Rectal smooth muscle tissue (tissue), 1 donor: Measurements from ENCODE around the gene TUT1.
"Not testable (repeated sequence)": the region's sequence is repeated elsewhere in the genome, so short reads cannot be mapped to it uniquely, and the experiment has no call there.

Source experiments
- H3K27ac ChIP-seq: one replicate; pipeline ENCODE4 v1.7.0; 2013; ENCODE audit warnings: low read depth, low read length, inconsistent platforms
- H3K27me3 ChIP-seq: one replicate; pipeline ENCODE4 v1.7.0; 2013; ENCODE audit warnings: low read length; ENCODE audit not compliant: control insufficient read depth, insufficient read depth
- H3K36me3 ChIP-seq: one replicate; pipeline ENCODE4 v1.7.0; 2013; ENCODE audit warnings: low read length; ENCODE audit not compliant: control insufficient read depth, insufficient read depth
- H3K4me1 ChIP-seq: one replicate; pipeline ENCODE4 v1.7.0; 2013; ENCODE audit warnings: low read length; ENCODE audit not compliant: control insufficient read depth, insufficient read depth
- H3K4me3 ChIP-seq: one replicate; pipeline ENCODE4 v1.7.0; 2013; ENCODE audit warnings: low read length
- H3K9ac ChIP-seq: one replicate; pipeline ENCODE4 v1.7.0; 2013; ENCODE audit warnings: low read length

The TUT1 gene

DNA sequence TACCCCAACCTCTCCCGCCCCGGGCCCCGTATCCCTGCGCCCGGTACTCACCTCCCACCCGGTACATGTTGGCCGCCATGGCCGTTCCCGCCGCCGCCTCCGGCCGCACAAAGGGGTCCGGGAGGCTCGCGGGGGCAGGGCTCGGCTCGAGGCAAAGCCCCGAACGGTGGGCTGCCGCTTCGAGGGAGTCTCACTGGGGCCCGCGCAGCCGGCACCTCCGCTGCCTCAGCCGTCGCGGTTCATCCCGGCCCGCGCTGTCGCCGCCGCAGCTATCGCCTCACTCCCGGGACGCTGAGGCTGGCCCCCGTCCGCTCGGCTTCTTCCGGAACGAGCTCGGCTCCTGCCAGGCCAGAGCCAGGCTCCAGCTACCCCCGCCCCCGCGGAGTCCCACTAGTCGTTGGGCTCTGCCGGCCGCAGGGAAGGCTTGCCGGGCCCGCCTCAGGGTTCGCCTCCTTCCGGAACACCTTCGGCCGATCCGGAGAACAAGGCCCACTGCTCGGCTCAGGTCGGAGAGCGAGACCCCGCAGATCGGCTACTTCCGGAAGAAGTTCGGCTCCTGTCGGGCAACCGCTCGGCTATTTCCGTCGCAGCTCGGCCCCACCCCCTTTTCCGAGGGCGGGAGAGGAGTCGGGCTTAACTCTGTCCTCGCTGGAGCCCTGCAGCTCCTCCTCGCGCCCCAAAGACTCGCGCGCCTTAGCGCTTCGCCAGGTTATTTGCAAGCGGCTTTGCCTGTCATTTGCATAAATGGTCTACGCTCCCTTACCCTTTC lies 10.2 kb upstream of the TUT1 start, which contains the start of gene MTA2:
TSS of gene MTA2 (minus strand) at position 494 of the 769 bp plus-strand sequence. CDS start at position 79, 415 bp downstream.
- peaks cover 17% of the 10 kb centered on the region for H3K36me3 ChIP-seq
- H3K4me1 ChIP-seq = peaks cover 23% of the 10 kb centered on the region
- peak within 1 kb of the TSS; percentile 82 for H3K9ac ChIP-seq
- peak within 1 kb of the TSS; percentile 92 for H3K27ac ChIP-seq
- H3K27me3 ChIP-seq = no peaks in the 10 kb centered on the region
- peak within 1 kb of the TSS; percentile 82 for H3K4me3 ChIP-seq

DNA sequence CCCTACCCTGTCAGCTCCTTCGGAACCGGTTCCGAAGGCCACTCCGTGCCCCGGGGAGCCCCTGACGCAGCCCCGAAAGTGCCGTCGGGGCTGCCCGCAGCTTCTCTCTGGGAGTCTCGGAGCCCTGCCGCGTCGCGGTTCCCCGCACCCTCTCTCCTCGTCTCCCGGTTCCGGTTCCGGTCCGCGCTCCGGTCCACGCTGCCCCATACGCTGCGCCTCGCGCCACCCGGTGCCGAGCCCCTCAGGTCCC lies 9.7 kb upstream of the TUT1 start:
- Histone ChIP-seq H3K36me3 (peaks cover 21% of the 10 kb centered on the region), H3K4me1 (peaks cover 23% of the 10 kb centered on the region), H3K4me3 (peak overlapping the region; percentile 76), H3K27me3 (no peaks in the 10 kb centered on the region), H3K27ac (peak overlapping the region; percentile 92), H3K9ac (peak overlapping the region; percentile 82)

DNA sequence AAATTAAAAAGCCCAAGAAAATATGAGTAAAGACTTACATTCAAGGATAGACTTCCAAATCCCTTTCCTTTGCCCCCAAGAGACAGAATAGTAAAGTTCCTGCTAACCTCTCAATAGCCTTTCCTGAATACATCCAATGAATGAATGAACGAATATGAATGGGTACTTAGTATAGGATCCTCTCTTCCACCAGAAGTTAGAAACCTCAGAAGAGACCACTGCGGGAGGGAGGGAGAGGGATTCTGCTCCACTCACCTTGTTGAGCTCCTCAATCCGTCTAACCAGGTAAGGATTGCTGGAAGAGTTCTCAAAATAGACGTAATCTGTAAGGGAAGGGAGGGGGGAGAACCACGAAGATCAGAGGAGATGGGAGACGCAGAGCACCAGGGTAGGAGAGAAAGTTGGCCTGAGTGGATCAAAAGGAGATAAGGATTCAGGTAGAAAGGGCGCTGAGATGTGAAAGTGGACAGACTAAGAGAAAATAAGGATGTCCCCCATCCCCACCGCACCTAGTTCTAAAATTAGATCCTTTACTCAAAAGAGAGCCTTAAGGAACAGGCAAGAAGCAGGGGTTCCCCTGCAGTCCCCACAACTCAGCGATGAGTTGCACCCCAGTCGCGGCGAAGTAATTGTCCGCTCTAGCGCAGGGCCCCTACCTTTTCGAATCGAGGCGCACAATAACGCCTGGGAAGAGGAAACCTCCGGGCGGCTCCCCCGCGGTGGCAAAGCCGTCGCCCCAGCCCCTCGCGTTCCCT lies 9.2 kb upstream of the TUT1 start:
- H3K9ac ChIP-seq = peak overlapping the region; percentile 82
- peak overlapping the region; percentile 76 for H3K4me3 ChIP-seq
- peak overlapping the region; percentile 92 for H3K27ac ChIP-seq
- peaks cover 26% of the 10 kb centered on the region for H3K36me3 ChIP-seq
- H3K4me1 ChIP-seq = peaks cover 23% of the 10 kb centered on the region
- H3K27me3 ChIP-seq = no peaks in the 10 kb centered on the region

DNA sequence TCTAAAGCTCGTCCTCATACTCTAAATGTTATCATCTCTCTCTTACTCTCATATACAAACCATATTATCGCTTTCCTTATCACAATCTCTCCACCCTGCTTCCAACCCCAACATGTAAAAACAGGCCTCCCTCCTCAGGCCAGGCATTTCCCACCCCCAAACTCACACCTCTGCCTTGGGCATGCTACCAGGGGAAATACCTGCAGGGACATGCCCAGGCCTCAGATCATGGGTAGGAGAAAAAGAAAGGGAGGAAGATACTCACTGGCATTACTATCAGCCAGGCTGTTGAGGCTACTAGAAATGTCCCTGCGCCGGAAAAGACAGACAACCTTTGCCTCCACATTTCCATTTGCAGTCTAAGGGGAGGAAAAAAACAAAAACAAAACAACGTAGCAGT lies 8.6 kb upstream of the TUT1 start:
- Histone ChIP-seq H3K27ac (peak overlapping the region; percentile 38), H3K27me3 (no peaks in the 10 kb centered on the region), H3K4me3 (peak overlapping the region; percentile 76), H3K9ac (peak overlapping the region; percentile 16), H3K4me1 (peaks cover 23% of the 10 kb centered on the region), H3K36me3 (peaks cover 29% of the 10 kb centered on the region)

DNA sequence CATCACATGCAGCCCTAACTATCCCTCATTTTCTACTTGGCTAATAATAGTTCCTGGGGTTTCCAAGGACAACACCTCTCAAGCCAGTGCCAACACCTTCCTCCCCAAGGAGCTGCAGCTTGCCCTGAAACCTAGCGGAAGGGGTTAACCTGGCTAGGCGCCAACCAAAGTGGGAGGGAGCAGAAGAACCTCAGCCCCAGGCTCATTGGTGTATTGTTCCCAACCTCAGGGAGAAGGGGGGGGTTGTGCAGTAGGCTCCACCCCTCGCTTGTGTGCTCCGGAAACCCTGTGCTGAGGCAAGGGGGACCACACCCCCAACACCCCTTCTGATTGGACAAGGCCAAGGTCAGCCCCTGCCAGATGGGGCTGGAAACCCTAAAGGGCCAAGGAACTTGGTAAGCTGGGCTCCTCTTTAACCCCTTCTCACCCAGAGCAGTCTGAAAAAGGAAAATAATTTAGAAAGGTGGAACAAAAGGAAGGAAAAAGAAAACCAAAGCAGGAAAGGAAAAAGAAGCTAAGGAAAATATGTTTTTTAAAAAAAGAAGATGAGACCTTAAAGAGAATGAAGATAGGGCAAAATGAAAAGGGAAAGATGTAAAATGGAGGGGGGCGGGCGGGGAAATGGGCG lies 7.9 kb upstream of the TUT1 start:
- Histone ChIP-seq H3K4me1 (peaks cover 23% of the 10 kb centered on the region), H3K36me3 (peaks cover 36% of the 10 kb centered on the region), H3K27ac (peak overlapping the region; percentile 38), H3K4me3 (peak overlapping the region; percentile 76), H3K27me3 (no peaks in the 10 kb centered on the region), H3K9ac (no peak overlapping the region)

DNA sequence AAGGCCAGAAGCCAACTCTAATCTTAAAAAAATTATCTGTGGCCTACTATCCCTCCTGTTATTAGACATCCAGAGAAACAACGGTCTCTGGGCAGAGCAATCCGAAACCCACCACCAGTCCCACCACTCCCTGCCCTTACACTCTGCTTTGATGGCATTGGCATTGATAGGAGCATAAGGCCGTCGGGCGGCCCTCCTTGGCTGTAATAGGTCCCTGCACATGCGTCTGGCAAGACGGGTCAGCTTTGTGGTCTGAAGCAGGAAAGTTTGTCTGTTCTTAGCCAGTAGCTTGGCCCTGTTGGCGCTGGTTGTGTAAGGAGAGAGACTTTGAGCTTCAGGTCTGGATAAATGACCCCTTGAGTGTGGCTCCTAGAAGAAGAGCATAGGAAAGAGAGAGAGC lies 3.8 kb upstream of the TUT1 start:
- Histone ChIP-seq H3K4me3 (no peak overlapping the region), H3K27me3 (no peaks in the 10 kb centered on the region), H3K36me3 (peaks cover 43% of the 10 kb centered on the region), H3K4me1 (peaks cover 30% of the 10 kb centered on the region), H3K9ac (no peak overlapping the region), H3K27ac (no peak overlapping the region)

DNA sequence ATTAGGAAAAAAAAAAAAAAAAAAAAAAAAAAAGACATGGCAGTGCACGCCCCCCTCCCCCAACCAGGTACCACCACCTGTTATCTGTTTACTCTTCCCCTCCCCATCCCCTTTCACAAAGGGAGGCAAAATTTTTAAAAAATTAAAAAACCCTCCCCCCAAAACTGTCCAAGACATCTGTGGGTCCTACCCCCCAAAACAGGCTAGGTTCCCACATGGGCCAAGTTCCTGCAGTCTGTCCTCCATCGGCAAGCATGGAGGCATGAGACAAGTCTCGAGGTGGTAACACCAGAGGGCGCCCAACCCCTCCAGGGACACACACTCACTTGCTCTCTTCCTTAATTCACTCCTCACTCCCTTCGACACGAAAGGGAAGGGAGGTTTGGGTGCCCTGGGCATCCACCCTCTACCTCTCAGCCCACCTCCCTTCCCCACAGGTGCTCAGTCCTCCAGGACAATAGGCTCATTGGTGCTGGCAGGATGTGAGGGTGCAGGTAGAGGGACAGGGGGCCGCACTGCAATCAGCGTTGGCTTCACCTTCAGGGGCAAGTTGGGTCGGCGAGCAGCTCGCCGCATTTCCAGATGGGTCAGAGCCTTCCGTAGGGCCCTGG lies 2.2 kb upstream of the TUT1 start:
- H3K9ac ChIP-seq = no peak overlapping the region
- H3K36me3 ChIP-seq = peaks cover 43% of the 10 kb centered on the region
- no peak overlapping the region for H3K27ac ChIP-seq

DNA sequence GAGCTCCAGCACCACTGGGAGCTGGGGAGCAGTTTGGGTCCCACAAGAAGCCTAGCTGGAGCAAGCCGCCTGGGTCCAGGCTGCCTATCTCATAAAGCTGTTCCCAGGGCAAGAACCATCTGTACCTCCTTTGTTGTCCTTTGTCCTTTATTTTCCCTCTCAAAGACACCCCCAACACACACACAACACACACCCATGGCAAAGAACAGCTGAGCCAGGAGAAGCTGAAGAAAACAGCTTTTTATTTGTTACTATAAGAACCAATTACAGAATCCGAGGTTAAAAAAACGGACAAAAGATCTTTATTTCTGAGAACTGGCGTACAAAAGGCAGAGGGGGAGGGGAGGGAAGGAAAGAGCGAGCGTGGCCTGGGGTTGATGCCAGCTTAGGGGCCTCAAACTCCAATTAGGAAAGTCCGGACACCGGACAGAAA lies 1.7 kb upstream of the TUT1 start:
- Histone ChIP-seq H3K27ac (peak overlapping the region; percentile 93), H3K4me3 (no peak overlapping the region), H3K9ac (no peak overlapping the region), H3K4me1 (peaks cover 15% of the 10 kb centered on the region), H3K36me3 (peaks cover 43% of the 10 kb centered on the region), H3K27me3 (no peaks in the 10 kb centered on the region)

More for the DNA sequence above, 2.2 kb upstream of the TUT1 start:
- H3K27me3 ChIP-seq = no peaks in the 10 kb centered on the region
- no peak overlapping the region for H3K4me3 ChIP-seq
- peaks cover 15% of the 10 kb centered on the region for H3K4me1 ChIP-seq

DNA sequence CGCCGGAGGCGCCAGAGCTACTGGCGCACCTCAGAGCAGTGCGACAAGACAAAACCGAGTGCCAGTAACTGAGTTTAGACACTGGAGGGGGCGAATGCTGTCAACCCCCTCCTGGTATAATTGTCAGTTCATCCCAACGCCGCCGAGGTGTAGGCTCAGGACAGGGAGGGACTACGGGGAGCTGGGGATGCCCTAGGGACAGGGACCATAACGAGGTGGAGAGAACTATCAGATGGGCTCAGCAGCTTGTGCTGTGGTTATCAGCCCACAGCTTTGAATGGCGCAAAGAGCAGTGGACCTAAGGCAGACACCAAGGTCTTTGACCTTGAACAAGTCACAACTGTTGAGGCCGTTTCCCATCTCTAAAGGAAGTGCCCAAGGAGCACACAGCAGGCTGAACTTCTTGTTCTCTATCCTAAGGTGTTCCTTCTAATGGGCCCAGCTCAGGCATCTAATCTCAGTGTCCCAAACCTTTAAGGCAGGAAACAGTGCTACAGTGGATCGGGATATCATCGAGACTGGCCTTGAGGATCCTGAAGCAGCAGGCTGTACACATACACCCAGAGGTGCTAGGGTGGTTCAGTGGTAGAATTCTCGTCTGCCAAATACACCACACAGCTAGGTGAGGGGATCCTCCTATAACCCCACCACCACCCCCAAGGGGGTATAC lies 958 bp upstream of the TUT1 start:
- H3K9ac ChIP-seq = peak overlapping the region; percentile 67
- H3K4me3 ChIP-seq = peak overlapping the region; percentile 93
- peak overlapping the region; percentile 93 for H3K27ac ChIP-seq
- peaks cover 15% of the 10 kb centered on the region for H3K4me1 ChIP-seq
- H3K27me3 ChIP-seq = no peaks in the 10 kb centered on the region
- H3K36me3 ChIP-seq = peaks cover 42% of the 10 kb centered on the region

DNA sequence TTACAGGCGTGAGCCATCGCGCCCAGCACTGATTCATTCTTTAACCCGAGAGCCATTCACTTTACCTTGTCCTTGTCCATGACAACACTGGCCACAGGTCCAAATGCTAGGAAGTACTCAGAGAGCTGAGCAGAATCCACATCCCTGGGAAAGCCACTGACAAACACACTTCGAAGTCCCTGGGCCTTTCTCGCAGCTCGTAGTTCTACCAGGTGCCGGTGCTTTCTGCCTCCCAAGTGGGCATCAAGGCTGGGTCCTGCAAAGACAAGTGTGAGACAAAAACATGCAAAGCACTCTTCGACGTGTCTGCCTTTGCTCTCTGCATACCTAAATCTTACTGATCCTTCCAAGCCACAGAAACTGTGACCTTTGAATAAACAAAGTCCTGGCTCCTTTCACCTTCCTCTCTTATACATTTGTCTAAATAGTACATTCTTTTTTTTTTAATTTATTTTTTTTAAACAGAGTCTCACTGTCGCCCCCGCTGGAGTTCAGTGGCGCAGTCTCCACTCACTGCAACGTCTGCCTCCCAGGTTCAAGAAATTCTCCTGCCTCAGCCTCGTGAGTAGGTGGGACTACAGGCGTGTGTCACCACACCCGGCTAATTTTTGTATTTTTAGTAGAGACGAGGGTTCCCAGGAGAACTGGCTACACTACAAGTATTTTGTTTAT lies 2.2 kb downstream of the TUT1 start:
- Histone ChIP-seq H3K27ac (no peak overlapping the region), H3K9ac (no peak overlapping the region), H3K36me3 (peaks cover 20% of the 10 kb centered on the region)

DNA sequence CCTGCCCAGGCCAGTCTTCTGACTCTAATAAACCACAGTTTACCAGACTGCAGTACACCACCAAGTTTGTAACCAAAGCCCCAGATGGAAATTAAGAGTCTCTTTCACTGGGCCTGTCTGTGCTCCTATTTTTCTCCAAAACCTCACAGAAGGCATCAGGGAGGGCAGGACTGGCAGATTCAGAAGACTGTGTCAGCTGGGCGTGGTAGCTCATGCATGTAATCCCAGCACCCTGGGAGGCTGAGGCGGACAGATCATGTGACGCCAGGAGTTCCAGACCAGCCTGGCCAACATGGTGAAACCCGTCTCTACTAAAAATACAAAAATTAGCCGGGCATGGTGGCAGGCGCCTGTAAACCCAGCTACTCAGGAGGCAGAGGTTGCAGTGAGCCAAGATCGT lies 6.0 kb downstream of the TUT1 start:
- H3K36me3 ChIP-seq = peaks cover 23% of the 10 kb centered on the region
- not testable (repeated sequence) for H3K4me1 ChIP-seq, H3K27me3 ChIP-seq, H3K27ac ChIP-seq, H3K9ac ChIP-seq, H3K4me3 ChIP-seq

More for the DNA sequence above, 2.2 kb downstream of the TUT1 start:
- H3K4me1 ChIP-seq = peaks cover 15% of the 10 kb centered on the region
- H3K4me3 ChIP-seq = no peak overlapping the region
- H3K27me3 ChIP-seq = no peaks in the 10 kb centered on the region
